Activated T-cell treated with anti-CD3 and anti-CD28 coated beads for 4 hours (primary cell): Measurements from ENCODE around the gene GOLGA6L24.
"Not testable (repeated sequence)": the region's sequence is repeated elsewhere in the genome, so short reads cannot be mapped to it uniquely, and the experiment has no call there.

Source experiments
- DNase-seq: peaks from one replicate; pipeline ENCODE4 v3.0.0-alpha.2; 2020

Gene GOLGA6L24, protein sequence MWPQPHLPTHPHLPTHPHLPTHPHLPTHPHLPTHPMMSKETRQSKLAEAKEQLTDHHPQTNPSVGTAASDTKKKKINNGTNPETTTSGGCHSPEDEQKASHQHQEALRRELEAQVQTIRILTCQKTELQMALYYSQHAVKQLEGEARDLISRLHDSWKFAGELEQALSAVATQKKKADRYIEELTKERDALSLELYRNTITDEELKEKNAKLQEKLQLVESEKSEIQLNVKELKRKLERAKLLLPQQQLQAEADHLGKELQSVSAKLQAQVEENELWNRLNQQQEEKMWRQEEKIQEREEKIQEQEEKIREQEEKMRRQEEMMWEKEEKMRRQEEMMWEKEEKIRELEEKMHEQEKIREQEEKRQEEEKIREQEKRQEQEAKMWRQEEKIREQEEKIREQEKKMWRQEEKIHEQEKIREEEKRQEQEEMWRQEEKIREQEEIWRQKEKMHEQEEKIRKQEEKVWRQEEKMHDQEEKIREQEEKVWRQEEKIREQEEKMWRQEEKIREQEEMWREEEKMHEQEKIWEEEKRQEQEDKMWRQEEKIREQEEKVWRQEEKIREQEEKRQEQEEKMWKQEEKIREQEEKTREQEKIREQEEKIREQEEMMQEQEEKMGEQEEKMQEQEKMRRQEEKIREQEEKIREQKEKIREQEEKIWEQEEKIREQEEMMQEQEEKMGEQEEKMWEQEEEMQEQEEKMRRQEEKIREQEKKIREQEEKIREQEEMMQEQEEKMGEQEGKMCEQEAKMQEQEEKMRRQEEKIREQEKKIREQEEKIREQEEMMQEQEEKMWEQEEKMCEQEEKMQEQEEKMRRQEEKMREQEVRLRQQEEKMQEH

DNA sequence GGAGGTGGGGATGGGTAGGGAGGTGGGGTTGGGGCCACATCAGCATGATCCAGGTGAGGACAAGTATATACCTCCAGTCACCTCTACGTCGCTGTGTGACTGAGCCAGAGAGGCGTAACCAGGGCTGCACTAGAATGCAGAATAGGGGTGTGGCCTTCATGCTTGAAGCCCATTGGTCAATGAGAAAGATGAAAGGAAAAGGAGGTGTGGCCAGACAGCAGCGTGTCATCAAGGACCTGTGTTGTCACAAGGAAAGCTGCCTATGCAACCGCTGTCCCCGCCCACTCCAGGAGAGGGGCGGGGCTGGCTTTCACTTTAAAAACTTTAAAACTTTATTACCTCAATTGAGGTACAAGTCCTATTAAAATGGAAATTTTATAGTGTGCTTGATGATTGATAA is at the start of gene GOLGA6L24:
Gene GOLGA6L24 (minus strand): TSS at position 101 of the 400 bp plus-strand sequence. CDS start 61 bp downstream, at position 40.
- not testable (repeated sequence) for DNase-seq

DNA sequence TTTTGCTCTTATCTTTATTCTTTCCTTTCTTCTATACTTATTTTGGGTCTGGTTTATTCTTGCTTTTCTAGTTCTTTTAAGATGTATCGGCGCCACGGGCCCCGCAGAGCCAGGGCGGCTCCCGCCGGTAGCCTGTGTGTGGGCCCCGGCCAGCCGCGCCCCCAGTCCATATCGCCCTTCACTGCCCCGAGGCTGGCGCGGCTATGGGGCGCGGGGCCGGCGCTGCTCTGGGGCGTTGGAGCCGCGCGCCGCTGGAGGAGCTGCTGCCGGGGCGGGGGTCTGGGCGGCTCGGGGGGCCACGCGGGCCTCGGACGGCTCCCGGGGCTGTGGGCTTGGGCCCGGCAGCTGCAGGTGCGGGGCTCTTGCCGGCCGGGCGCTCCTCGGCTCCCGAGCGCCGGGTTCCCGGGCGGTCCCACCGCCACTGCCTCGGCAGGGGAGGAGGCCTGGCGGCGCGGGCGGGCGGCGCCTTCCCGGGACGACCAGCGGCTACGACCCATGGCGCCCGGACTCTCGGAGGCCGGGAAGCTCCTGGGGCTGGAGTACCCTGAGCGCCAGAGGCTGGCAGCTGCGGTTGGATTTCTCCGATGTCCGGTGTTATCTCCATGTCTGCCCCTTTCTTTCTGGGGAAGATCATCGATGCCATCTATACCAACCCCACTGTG is 45.0 kb upstream of the GOLGA6L24 start:
- DNase-seq = not testable (repeated sequence)

DNA sequence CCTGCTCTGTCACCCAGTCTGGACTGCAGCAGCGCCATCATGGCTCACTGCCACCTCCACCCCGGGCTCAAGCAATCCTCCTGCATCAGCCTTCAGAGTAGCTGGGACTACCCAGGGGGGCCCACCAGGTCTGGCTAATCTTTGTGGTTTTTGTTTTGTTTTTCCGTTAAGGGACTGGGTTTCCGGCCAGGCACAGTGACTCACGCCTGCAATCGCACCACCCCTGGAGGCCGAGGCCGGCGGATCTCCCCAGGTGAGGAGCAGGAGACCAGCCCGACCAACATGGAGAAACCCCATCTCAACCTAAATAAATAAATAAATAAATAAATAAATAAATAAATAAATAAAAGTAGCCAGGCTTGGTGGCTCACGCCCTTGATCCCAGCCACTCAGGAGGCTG is 38.1 kb upstream of the GOLGA6L24 start:
- not testable (repeated sequence) for DNase-seq

DNA sequence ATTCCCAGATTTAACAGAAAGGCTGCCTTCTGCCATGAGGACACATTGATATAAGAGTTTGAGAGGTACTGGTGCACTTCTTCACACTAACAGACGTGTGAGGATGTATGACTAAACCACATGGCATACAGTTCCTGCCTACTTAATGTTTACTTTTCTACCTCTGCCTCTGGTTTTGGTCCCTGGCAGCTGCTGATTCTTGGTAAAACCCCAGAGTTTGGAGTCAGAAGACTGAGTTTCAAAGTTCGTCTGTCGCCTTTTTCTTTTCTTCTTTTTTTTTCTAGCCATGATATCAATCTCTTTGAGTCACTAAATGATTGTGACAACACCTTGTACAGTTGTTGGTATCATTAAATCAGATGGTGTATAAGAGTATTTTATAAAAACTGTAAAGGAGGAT is 22.2 kb upstream of the GOLGA6L24 start:
- DNase-seq = not testable (repeated sequence)

DNA sequence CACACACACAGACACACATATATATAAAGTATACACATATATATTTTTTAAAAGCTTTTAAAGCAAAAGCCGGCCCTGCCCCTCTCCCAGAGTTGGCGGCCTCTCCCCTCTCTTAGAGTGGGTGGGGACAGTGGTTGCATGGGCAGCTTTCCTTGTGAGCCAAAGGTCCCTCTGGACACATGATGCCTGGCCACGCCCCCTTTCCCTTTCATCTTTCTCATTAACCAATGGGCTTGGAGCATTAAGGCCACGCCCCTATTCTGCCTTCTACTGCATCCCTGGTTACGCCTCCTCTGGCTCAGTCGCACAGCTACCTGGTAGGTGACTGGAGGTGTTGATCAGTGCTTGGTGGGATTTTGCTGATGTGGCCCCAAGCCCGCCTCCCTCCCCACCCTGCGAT is 20.5 kb upstream of the GOLGA6L24 start, which contains the start of gene GOLGA8F:
Gene GOLGA8F (plus strand): TSS at position 301 of the 400 bp plus-strand sequence. CDS start 98 bp downstream, at position 399.
- DNase-seq = not testable (repeated sequence)

DNA sequence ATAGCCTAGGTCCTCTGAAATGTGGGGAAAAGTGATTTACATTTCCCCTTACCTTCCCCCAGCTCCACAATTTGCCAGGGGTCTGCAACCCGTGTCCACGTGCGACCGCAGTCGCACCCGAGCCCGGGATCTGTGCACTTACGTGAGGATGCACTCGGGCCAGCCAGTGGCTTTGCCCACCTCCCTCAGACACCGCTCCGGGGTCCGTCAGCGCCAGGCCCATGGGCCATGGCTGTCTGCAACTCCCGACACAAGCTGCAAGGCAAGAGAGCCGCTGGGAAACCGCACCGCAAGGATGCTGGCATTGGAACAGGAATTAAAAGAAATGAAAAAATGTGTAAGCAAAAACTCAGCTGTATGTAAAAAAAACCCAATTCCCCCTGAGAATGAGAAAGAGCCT is 7.6 kb upstream of the GOLGA6L24 start:
- DNase-seq = not testable (repeated sequence)

DNA sequence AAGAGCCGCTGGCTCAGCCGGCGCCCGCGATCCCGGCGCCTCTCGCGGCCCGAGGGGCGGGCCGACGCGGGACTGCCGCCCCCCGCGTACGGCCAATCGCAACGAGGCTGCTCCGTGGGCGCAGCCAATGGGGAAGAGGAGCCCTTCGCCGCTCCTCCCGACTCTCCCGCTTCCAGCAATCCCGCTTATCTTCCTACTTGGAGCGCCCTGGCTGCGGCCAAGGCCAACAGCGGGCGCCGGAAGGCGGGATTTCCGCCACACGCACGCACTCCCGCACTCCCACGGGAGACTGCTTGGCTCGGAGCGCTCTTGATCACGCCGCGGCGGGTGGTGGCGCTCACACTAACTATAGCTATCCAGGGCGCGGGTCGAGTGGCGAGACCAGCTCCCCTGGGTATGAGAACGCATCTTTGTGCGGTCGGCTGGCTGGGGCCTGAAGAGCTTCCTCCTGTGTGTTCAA is 35.7 kb downstream of the GOLGA6L24 start, which contains the start of gene HERC2:
Gene HERC2 (minus strand): TSS at position 51 of the 460 bp plus-strand sequence. CDS start 746 bp downstream, outside the sequence.
- DNase-seq = not testable (repeated sequence)

DNA sequence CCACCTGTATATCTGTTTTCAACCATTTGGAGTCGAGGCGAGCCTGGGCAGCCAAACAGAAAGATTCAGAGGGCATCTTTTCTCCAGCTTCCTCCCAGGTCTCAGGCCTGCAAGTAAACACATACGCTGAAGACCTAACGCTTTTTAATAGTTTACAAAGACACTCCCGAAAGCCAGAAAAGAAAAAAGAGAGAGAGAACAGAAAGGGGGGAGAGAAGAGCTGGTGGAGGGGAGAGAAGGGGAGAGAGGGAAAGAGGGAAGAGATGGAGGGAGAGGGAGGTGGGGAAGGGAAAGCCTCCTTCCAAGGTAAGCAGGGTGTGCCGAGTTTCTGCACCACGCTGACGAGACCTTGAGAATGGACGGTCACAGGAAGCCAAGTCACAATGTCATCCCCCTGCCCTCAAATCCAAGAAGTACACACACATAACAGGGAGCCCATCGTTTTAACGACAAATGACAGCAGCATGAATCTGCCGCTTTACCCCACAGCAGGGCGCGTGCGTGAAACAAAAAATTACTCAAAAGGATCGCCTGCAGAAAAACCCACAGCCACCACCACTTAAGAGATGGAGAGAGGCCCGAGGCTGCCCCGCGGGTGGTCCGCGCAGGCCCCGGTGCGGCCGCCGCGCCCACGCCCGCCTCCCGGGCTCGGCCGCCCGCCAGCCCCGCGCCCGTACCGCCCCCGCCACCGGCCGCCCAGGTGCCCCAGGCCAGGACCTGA is 36.4 kb downstream of the GOLGA6L24 start:
- not testable (repeated sequence) for DNase-seq

DNA sequence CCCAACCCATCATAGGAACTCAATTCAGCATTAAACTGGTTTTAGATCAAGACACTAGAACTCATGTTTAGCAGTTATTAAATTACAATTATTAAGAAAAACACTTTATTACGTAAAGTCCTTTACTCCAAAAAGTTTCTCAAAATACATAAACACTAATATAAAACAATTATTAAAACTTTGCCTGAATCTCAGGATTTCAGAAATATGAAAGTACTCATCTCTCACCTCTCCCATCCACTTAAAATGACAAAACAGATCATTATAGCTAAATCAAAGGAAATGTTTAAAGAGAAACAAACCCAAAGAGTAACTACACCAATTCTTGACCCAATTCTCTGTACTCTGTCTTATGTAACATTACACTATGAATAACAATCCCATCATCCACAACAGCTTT is 38.2 kb downstream of the GOLGA6L24 start:
- DNase-seq = not testable (repeated sequence)

DNA sequence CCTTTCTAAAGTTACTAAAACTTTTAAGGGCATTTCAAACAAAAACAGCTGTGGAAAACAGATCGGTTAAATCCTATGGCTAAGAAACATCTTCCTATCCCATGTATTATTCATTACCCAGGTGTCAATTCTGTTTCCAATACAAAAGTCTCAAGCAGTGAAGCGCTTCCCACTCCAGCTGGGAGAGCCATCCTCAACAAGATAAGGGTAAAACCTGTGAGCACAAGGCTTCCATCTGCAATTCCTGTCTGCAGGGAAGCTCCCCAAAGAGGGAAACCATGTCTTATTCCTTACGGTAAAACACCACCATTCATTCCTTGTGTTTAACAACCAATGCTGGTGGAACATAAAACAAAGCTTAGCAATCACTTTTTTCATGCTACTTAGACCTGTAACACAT is 39.1 kb downstream of the GOLGA6L24 start:
- DNase-seq = not testable (repeated sequence)

DNA sequence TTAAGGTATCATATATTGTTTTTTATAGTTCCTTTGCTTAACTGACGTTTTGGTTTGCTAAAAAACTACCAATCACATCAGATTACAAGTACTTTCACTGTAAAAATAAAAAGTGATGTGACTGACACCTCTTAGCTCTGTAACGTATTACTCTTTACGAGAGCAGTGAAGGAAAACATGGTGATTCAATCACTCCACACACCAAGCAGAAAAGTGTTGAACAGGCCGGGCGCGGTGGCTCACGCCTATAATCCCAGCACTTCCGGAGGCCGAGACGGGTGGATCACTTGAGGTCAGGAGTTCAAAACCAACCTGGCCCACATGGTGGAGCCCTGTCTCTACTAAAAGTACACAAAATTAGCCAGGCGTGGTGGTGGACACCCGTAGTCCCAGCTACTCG is 39.8 kb downstream of the GOLGA6L24 start:
- not testable (repeated sequence) for DNase-seq

DNA sequence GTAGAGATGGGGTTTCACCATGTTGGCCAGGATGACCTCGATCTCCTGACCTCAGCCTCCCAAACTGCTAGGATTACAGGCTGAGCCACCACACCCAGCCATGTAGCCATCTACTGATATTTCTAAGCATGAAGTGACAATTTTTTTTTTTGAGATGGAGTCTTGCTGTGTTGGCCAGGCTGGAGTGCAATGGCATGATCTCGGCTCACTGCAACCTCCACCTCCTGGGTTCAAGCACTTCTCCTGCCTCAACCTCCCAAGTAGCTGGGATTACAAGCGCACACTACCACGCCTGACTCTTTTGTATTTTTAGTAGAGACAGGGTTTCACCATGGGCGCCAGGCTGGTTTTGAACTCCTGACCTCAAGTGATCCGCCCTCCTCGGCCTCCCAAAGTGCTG is 40.9 kb downstream of the GOLGA6L24 start:
- DNase-seq = not testable (repeated sequence)

DNA sequence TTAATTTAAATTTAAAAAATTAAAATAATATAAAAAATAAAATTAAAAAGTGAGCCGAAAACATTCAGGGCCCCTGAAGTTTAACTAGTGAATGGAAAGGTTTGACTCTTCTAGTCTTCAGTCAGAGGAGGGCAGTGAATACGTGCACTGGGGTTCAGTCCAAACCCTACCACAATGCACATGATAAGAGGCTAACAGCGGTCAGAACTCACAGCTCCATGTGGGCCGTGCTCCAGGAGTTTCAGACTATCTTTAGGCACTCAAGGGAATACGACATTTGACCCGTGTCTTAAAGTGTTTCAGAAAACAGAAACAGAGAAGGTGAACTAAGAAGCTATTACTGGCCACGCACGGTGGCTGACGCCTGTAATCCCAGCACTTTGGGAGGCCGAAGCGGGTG is 47.4 kb downstream of the GOLGA6L24 start:
- not testable (repeated sequence) for DNase-seq

DNA sequence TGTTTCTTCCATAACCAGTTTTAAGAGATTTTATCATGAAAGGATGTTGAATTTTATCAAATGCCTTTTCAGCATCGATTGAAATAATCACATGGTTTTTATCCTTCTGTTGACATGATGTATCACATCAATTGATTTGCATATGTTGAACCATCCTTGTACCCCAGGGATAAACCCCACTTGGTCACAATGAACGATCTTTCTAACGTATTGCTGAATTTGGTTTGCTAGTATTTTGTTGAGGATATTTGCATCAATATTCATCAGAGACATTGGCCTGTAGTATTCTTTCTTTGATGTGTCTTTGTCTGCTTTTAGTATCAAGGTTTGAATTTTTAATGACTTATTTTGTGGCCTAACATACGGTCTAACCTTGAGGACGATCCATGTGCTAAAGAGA is 49.2 kb downstream of the GOLGA6L24 start:
- DNase-seq = not testable (repeated sequence)
